Spleen (tissue), 11 donors: Measurements from ENCODE around the gene BROX. TPM values are rescaled to one million over a fixed set of nuclear protein-coding genes. Genes with fewer than 3 reads are reported as not detected.
"Not testable (repeated sequence)": the region's sequence is repeated elsewhere in the genome, so short reads cannot be mapped to it uniquely, and the experiment has no call there.

Source experiments
- DNase-seq: peaks from one replicate; pipeline ENCODE4 v3.0.0-alpha.2; 2020
- H3K27ac ChIP-seq, 8 donors: fragments of 200-600 bp; sonication (generic) in 7 of 8; 1 replicate in 4 of 8; 2 replicates in 4 of 8; pipeline versions ENCODE4 v1.5.0 to v1.8.0; 2016 to 2021; ENCODE audit warnings: inconsistent platforms in 4 of 8, mild to moderate bottlenecking in 4 of 8, moderate library complexity in 1 of 8
- H3K27me3 ChIP-seq, 7 donors: fragments of 200-600 bp; sonication (generic) in 6 of 7; replicated peaks in 1 of 7; 1 replicate in 4 of 7; 2 replicates in 3 of 7; pipeline versions ENCODE4 v1.5.0 to v1.8.0; 2016 to 2021; ENCODE audit warnings: inconsistent platforms in 3 of 7, mild to moderate bottlenecking in 1 of 7
- H3K36me3 ChIP-seq, 6 donors: fragments of 200-600 bp; sonication (generic) in 5 of 6; 1 replicate in 4 of 6; 2 replicates in 2 of 6; pipeline versions ENCODE4 v1.5.0 to v1.8.0; 2016 to 2021; ENCODE audit warnings: inconsistent platforms in 2 of 6
- H3K4me1 ChIP-seq, 6 donors: fragments of 200-600 bp; sonication (generic) in 5 of 6; 1 replicate in 3 of 6; 2 replicates in 3 of 6; pipeline versions ENCODE4 v1.5.0 to v1.8.0; 2016 to 2021; ENCODE audit warnings: inconsistent platforms in 3 of 6
- H3K4me3 ChIP-seq, 8 donors: fragments of 200-600 bp; sonication (generic) in 7 of 8; 1 replicate in 4 of 8; 2 replicates in 4 of 8; pipeline versions ENCODE4 v1.5.0 to v1.8.0; 2016 to 2021; ENCODE audit warnings: inconsistent platforms in 4 of 8, mild to moderate bottlenecking in 4 of 8, moderate library complexity in 2 of 8
- H3K9me3 ChIP-seq, 8 donors: fragments of 200-600 bp; sonication (generic) in 7 of 8; 1 replicate in 4 of 8; 2 replicates in 4 of 8; pipeline versions ENCODE4 v1.5.0 to v1.8.0; 2016 to 2021; ENCODE audit warnings: inconsistent platforms in 4 of 8
- CTCF ChIP-seq, 11 experiments: fragments of 200-600 bp in 7 of 11; fragments of 450-650 bp in 4 of 11; sonication (generic) in 4 of 11; IDR thresholded peaks in 8 of 11; conservative IDR thresholded peaks in 3 of 11; 1 replicate in 7 of 11; 2 replicates in 4 of 11; pipeline versions ENCODE4 v1.4.0 to v1.8.0; 2016 to 2021; ENCODE audit warnings: antibody characterized with exemption in 11 of 11, inconsistent platforms in 4 of 11, mild to moderate bottlenecking in 1 of 11
- POLR2A ChIP-seq, 3 donors: fragments of 450-650 bp; IDR thresholded peaks; one replicate each; pipeline ENCODE4 v1.5.1; 2017; ENCODE audit warnings: antibody characterized with exemption in 3 of 3, mild to moderate bottlenecking in 1 of 3
- POLR2AphosphoS5 ChIP-seq, 3 donors: sonication (generic); formaldehyde crosslinking; IDR thresholded peaks; one replicate each; pipeline ENCODE4 v1.5.1; 2017; ENCODE audit warnings: antibody characterized with exemption in 3 of 3
- WGBS, 5 donors: extraction: QIAGEN DNeasy Blood & Tissue Kit in 3 of 5; methylation state at CpG; one replicate each; pipeline versions ENCODE4 v1.1.5 to v1.1.7; 2013 to 2018; 5-methylcytosine and 5-hydroxymethylcytosine counted together
- intact Hi-C: fragments of 100-400 bp; cut with DNase I; formaldehyde crosslinking; loops from one replicate; pipeline ENCODE4 v1.15.0; 2023; ENCODE audit warnings: low total_unique reads
- polyA plus RNA-seq, 3 donors: library from polyadenylated mRNA; stranded (reverse); fragments of 200-250 nt; gene quantifications; one replicate each; pipeline ENCODE4 v1.2.1, GENCODE V29; 2013
- total RNA-seq, 7 donors: library from RNA; depleted of rRNA in 3 of 7; stranded (reverse); fragments of >200 nt in 3 of 7; fragmentation: NEBNext Ultra II Directional in 4 of 7; extraction: Animal tissue kit (Norgen Biotek cat#: 25700) in 4 of 7; gene quantifications; one replicate each; pipeline versions ENCODE4 v1.1.0 to v1.2.1, GENCODE V29; 2016 to 2021
- donor health status: healthy with polysubstance abuse.
- donor health status: DM: no; HTN: no; CAD: no; lungs with moderate emphysema.
- donor health status: DM: no; HTN: no; CAD: no.
- donor health status: Bipolar disorder and iron deficiency.
- donor health status: healthy.
- donor health status: DM: no; HTN: no; CAD: no.
- donor health status: DM: yes; HTN: yes; CAD: no.

The BROX gene
- total and polyA plus RNA-seq, 10 donors: 18.5 to 76.6 (median 47.6) TPM

- intact Hi-C loops: no loop called here
- WGBS, 5 donors: 65 to 87% (median 79%) methylated on average over 2 of the region's 2 CpGs
- no peak for DNase-seq
Measured at GRCh38 chr1:222739465-222739864, 27.1 kb downstream of the BROX start.

GRCh38 chr1:222739929-222740328 is 27.6 kb downstream of the BROX start:
- intact Hi-C loops: no loop called here

More at GRCh38 chr1:222739465-222739864, 27.1 kb downstream of the BROX start:
- peaks cover 0 to 58% (median 10%) of the 10 kb centered on the region in 6 donors for H3K4me1 ChIP-seq
- no peaks in the 10 kb centered on the region for H3K9me3 ChIP-seq
- H3K27me3 ChIP-seq: no peaks in the 10 kb centered on the region
- TF ChIP-seq POLR2A (IDR thresholded peaks at IDR 0.05) (no peak), POLR2AphosphoS5 (IDR thresholded peaks at IDR 0.05) (no peak), CTCF (IDR thresholded peaks at IDR 0.05 in 8 of 11, conservative IDR thresholded peaks at IDR 0.05 in 3 of 11) (no peak)
- peaks cover 0 to 35% (median 14%) of the 10 kb centered on the region in 6 donors for H3K36me3 ChIP-seq
- peak overlapping the region in 5 of 8 donors; percentile 6 to 74 (median 55) for H3K27ac ChIP-seq
- peak overlapping the region in 1 of 8 donors; percentile 43 for H3K4me3 ChIP-seq

GRCh38 chr1:222741630-222742457 is 29.5 kb downstream of the BROX start:
- intact Hi-C loops, H3K4me3 ChIP-seq, H3K9me3 ChIP-seq, H3K27ac ChIP-seq, H3K27me3 ChIP-seq, DNase-seq: not testable (repeated sequence)
- H3K36me3 ChIP-seq: peaks cover 0 to 13% (median 0%) of the 10 kb centered on the region in 6 donors
- 74 to 89% (median 77%) methylated on average over 5 of the region's 5 CpGs for WGBS, 5 donors
- H3K4me1 ChIP-seq: peaks cover 0 to 34% (median 8%) of the 10 kb centered on the region in 6 donors

More at GRCh38 chr1:222739929-222740328, 27.6 kb downstream of the BROX start:
- no peaks in the 10 kb centered on the region for H3K9me3 ChIP-seq
- H3K27me3 ChIP-seq: no peaks in the 10 kb centered on the region
- peak overlapping the region in 1 of 8 donors; percentile 43 for H3K4me3 ChIP-seq
- peak overlapping the region in 4 of 8 donors; percentile 55 to 74 (median 56) for H3K27ac ChIP-seq
- TF ChIP-seq CTCF (IDR thresholded peaks at IDR 0.05 in 8 of 11, conservative IDR thresholded peaks at IDR 0.05 in 3 of 11) (no peak), POLR2AphosphoS5 (IDR thresholded peaks at IDR 0.05) (no peak)
- DNase-seq: no peak
- peaks cover 0 to 31% (median 12%) of the 10 kb centered on the region in 6 donors for H3K36me3 ChIP-seq
- 82 to 94% (median 84%) methylated on average over 1 of the region's 1 CpG for WGBS, 5 donors
- peaks cover 0 to 54% (median 10%) of the 10 kb centered on the region in 6 donors for H3K4me1 ChIP-seq

GRCh38 chr1:222749927-222750326 is 37.6 kb downstream of the BROX start:
- H3K27me3 ChIP-seq: no peaks in the 10 kb centered on the region
- H3K4me3 ChIP-seq: no peak overlapping the region
- H3K27ac ChIP-seq: peak overlapping the region in 3 of 8 donors; percentile 14 to 45 (median 27)
- H3K4me1 ChIP-seq: peaks cover 0 to 32% (median 12%) of the 10 kb centered on the region in 6 donors
- intact Hi-C loops: no loop called here
- DNase-seq: no peak
- no peaks in the 10 kb centered on the region for H3K9me3 ChIP-seq
- no peak for TF ChIP-seq POLR2A (IDR thresholded peaks at IDR 0.05)
- TF ChIP-seq POLR2AphosphoS5 (IDR thresholded peaks at IDR 0.05): no peak
- TF ChIP-seq CTCF (IDR thresholded peaks at IDR 0.05 in 8 of 11, conservative IDR thresholded peaks at IDR 0.05 in 3 of 11): no peak
- H3K36me3 ChIP-seq: no peaks in the 10 kb centered on the region
